RWPE2 (cell line): ENCODE measurements around the gene EPC2.

Experiments used
- ATAC-seq: fragments of 200-7000 bp; cut with Tn5 transposase; 3 replicates; pipeline ENCODE4 v1.9.1; 2021; ENCODE audit warnings: low read depth
- DNase-seq: peaks from one replicate; pipeline ENCODE4 v3.0.0-alpha.2; 2020; ENCODE audit warnings: low spot score
- H3K27ac ChIP-seq: fragments of 450-650 bp; 2 replicates; pipeline ENCODE4 v1.5.1; 2017; ENCODE audit warnings: mild to moderate bottlenecking; ENCODE audit not compliant: poor library complexity, severe bottlenecking
- H3K27me3 ChIP-seq: fragments of 250-450 bp; sonication (Bioruptor Pico); 2 replicates; pipeline ENCODE4 v1.5.1; 2021; ENCODE audit warnings: mild to moderate bottlenecking, moderate library complexity; ENCODE audit not compliant: insufficient read depth, poor library complexity, severe bottlenecking
- H3K36me3 ChIP-seq: fragments of 250-450 bp; sonication (Bioruptor Pico); 2 replicates; pipeline ENCODE4 v1.5.1; 2020; ENCODE audit warnings: low read depth, mild to moderate bottlenecking, moderate library complexity
- H3K4me1 ChIP-seq: fragments of 250-450 bp; sonication (Bioruptor Pico); 2 replicates; pipeline ENCODE4 v1.5.1; 2021; ENCODE audit warnings: mild to moderate bottlenecking, moderate library complexity; ENCODE audit not compliant: insufficient read depth, poor library complexity, severe bottlenecking
- H3K4me3 ChIP-seq: fragments of 250-450 bp; sonication (Bioruptor Pico); 2 replicates; pipeline ENCODE4 v1.5.1; 2021; ENCODE audit warnings: mild to moderate bottlenecking, moderate library complexity; ENCODE audit not compliant: severe bottlenecking
- H3K9me3 ChIP-seq: fragments of 250-450 bp; sonication (Bioruptor Pico); 2 replicates; pipeline ENCODE4 v1.5.1; 2021; ENCODE audit warnings: mild to moderate bottlenecking, moderate library complexity; ENCODE audit not compliant: severe bottlenecking
- TF ChIP-seq, protein P1 (sequence below): fragments of 450-650 bp; IDR thresholded peaks from one replicate; pipeline ENCODE4 v1.5.1; 2017; ENCODE audit warnings: mild to moderate bottlenecking, moderate library complexity; ENCODE audit not compliant: poor library complexity, severe bottlenecking

Gene EPC2

GRCh38 chr2:148699830-148700229 is 55.3 kb downstream of the EPC2 start:
- Histone ChIP-seq H3K27ac (no peak overlapping the region), H3K9me3 (no peaks in the 10 kb centered on the region), H3K4me1 (no peaks in the 10 kb centered on the region), H3K36me3 (no peaks in the 10 kb centered on the region; the same call in 1 of the 2 replicates), H3K4me3 (no peak overlapping the region), H3K27me3 (no peaks in the 10 kb centered on the region)
- TF ChIP-seq, protein P1, sequence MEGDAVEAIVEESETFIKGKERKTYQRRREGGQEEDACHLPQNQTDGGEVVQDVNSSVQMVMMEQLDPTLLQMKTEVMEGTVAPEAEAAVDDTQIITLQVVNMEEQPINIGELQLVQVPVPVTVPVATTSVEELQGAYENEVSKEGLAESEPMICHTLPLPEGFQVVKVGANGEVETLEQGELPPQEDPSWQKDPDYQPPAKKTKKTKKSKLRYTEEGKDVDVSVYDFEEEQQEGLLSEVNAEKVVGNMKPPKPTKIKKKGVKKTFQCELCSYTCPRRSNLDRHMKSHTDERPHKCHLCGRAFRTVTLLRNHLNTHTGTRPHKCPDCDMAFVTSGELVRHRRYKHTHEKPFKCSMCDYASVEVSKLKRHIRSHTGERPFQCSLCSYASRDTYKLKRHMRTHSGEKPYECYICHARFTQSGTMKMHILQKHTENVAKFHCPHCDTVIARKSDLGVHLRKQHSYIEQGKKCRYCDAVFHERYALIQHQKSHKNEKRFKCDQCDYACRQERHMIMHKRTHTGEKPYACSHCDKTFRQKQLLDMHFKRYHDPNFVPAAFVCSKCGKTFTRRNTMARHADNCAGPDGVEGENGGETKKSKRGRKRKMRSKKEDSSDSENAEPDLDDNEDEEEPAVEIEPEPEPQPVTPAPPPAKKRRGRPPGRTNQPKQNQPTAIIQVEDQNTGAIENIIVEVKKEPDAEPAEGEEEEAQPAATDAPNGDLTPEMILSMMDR: no peak
- no peak for DNase-seq
- no peak for ATAC-seq

DNA sequence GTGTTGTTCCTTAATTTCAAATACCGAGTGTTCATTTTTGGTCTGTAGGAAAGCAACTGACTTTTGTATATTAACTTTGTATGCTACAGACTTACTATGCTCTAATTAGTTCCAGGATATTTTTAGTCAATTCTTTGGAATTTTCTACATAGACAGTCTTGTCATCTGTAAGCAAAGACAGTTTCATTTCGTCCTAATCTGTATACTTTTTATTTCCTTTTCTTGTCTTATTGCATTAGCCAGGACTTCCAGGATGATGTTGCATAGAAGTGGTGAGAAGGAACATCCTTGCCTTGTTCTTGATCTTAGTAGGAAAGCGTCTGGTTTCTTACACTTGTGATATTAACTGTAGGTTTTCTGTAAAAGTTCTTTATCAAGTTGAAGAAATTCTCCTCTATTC is 56.5 kb downstream of the EPC2 start:
- Histone ChIP-seq H3K27me3 (no peaks in the 10 kb centered on the region), H3K4me1 (no peaks in the 10 kb centered on the region), H3K9me3 (no peaks in the 10 kb centered on the region), H3K36me3 (peaks cover 3% of the 10 kb centered on the region; the same call in 1 of the 2 replicates), H3K4me3 (no peak overlapping the region), H3K27ac (no peak overlapping the region)
- TF ChIP-seq, protein P1: no peak
- DNase-seq (no peak), ATAC-seq (no peak)

DNA sequence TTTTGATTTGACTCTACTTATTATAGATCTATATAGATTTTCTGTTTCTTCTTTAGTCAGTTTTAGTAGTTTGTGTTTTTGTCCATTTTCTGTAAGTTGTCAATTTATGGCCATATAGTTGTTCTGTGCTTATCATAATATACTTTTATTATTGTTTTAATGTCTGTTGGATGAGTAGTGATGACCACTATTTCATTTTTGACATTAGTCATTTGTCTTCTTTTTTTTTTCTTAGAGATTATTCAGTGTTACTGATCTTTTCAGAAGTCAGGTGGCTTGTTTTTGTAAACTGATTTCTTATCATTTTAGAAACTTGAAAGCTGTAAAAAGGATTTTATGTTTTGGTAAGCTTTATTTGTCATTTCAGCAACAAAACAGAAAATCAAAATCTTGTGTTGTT is 57.3 kb downstream of the EPC2 start:
- Histone ChIP-seq H3K9me3 (no peaks in the 10 kb centered on the region), H3K27ac (no peak overlapping the region), H3K27me3 (no peaks in the 10 kb centered on the region), H3K36me3 (peaks cover 3% of the 10 kb centered on the region; the same call in 1 of the 2 replicates), H3K4me3 (no peak overlapping the region), H3K4me1 (no peaks in the 10 kb centered on the region)
- DNase-seq (no peak), ATAC-seq (no peak)
- TF ChIP-seq, protein P1: no peak

DNA sequence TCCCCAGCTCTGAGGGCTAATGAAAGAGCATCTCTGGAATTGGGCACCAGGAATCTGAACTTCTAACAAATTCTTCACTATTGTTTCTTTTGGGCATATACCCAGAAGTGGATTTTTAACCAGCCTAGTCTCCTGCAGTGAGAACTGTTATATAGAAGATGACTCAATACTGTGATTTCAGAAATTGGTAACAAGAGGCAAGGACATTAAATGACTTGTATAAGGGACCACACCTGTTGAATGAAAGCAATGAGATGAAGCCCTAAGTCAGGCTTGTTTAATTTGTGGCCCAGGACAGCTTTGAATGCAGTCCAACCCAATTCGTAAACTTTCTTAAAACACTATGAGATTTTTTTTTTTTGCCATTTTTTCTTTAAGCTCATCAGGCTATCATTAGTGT is 57.9 kb downstream of the EPC2 start:
- Histone ChIP-seq H3K4me3 (no peak overlapping the region), H3K4me1 (no peaks in the 10 kb centered on the region), H3K36me3 (peaks cover 3% of the 10 kb centered on the region; the same call in 1 of the 2 replicates), H3K27me3 (no peaks in the 10 kb centered on the region), H3K9me3 (no peaks in the 10 kb centered on the region), H3K27ac (no peak overlapping the region)
- no peak for DNase-seq
- no peak for ATAC-seq
- TF ChIP-seq, protein P1: no peak

GRCh38 chr2:148704247-148704646 is 59.7 kb downstream of the EPC2 start:
- H3K9me3 ChIP-seq: no peaks in the 10 kb centered on the region
- DNase-seq (no peak), ATAC-seq (no peak)
- no peaks in the 10 kb centered on the region for H3K4me1 ChIP-seq
- H3K27me3 ChIP-seq: no peaks in the 10 kb centered on the region
- peaks cover 3% of the 10 kb centered on the region; the same call in 1 of the 2 replicates for H3K36me3 ChIP-seq
- no peak overlapping the region for H3K27ac ChIP-seq
- H3K4me3 ChIP-seq: no peak overlapping the region
- TF ChIP-seq, protein P1: no peak
